HEK293 (cell line): ENCODE measurements around the gene CD19.
A peak's percentile ranks its signal among the peaks of the same experiment; 100 is the strongest.

Experiments used
- CTCF ChIA-PET: fragments of 350-600 bp; formaldehyde crosslinking; extraction: SDS; loops from one replicate; lab custom pipeline; 2021; ENCODE audit warnings: antibody characterized with exemption; lab: Yijun Ruan, JAX
- POLR2A ChIA-PET: fragments of 300-600 bp; formaldehyde crosslinking; extraction: SDS; loops from one replicate; lab custom pipeline; 2020; ENCODE audit warnings: antibody characterized with exemption, inconsistent platforms; lab: Yijun Ruan, JAX
- H3K27ac ChIP-seq: fragments of 200-500 bp; sonication (Bioruptor generic); 2 replicates; pipeline ENCODE4 v1.5.1; 2014; ENCODE audit warnings: low read depth, low read length, control low read depth, inconsistent platforms; ENCODE audit errors: extremely low read depth
- H3K36me3 ChIP-seq, 2 experiments: fragments of 200-500 bp in 1 of 2; sonication (Bioruptor generic) in 1 of 2; 1 replicate in 1 of 2; 2 replicates in 1 of 2; pipeline ENCODE4 v1.5.1; 2014 to 2017; ENCODE audit warnings: inconsistent platforms in 2 of 2, low read length in 2 of 2; ENCODE audit not compliant: control insufficient read depth in 2 of 2, insufficient read depth in 1 of 2
- H3K4me1 ChIP-seq: fragments of 200-500 bp; sonication (Bioruptor generic); 2 replicates; pipeline ENCODE4 v1.5.1; 2014; ENCODE audit warnings: mild to moderate bottlenecking, low read length, inconsistent platforms; ENCODE audit not compliant: control insufficient read depth, insufficient read depth
- H3K4me3 ChIP-seq: 2 replicates; pipeline ENCODE4 v1.5.1; 2011; ENCODE audit warnings: low read depth, mild to moderate bottlenecking, control low read depth, low read length, moderate library complexity
- H3K9me3 ChIP-seq: fragments of 200-500 bp; sonication (Bioruptor generic); 2 replicates; pipeline ENCODE4 v1.5.1; 2014; ENCODE audit warnings: low read depth, low read length, inconsistent platforms; ENCODE audit not compliant: control insufficient read depth, insufficient read depth
- ATF2 ChIP-seq: fragments of 450-650 bp; formaldehyde crosslinking; IDR thresholded peaks from 2 replicates; pipeline ENCODE4 v1.5.1; 2016; ENCODE audit warnings: missing biosample characterization, missing genetic modification characterization, low read depth
- GFI1B ChIP-seq: fragments of 450-650 bp; formaldehyde crosslinking; IDR thresholded peaks from 2 replicates; pipeline ENCODE4 v1.5.1; 2016; ENCODE audit warnings: missing biosample characterization, missing genetic modification characterization
- GLI4 ChIP-seq: fragments of 450-650 bp; formaldehyde crosslinking; IDR thresholded peaks from 2 replicates; pipeline ENCODE4 v1.5.1; 2016; ENCODE audit warnings: missing biosample characterization, missing genetic modification characterization
- HOXA7 ChIP-seq: sonication (generic); formaldehyde crosslinking; IDR thresholded peaks from 2 replicates; pipeline ENCODE4 v1.8.1; 2022; ENCODE audit warnings: missing genetic modification reagents, borderline replicate concordance
- IKZF3 ChIP-seq: fragments of 450-650 bp; IDR thresholded peaks from 2 replicates; pipeline ENCODE4 v1.5.0; 2018; ENCODE audit warnings: missing biosample characterization, mild to moderate bottlenecking, missing genetic modification characterization, moderate library complexity
- MZF1 ChIP-seq: fragments of 450-650 bp; formaldehyde crosslinking; IDR thresholded peaks from 2 replicates; pipeline ENCODE4 v1.5.1; 2017; ENCODE audit warnings: missing biosample characterization, missing genetic modification characterization, borderline replicate concordance
- OSR2 ChIP-seq: fragments of 450-650 bp; formaldehyde crosslinking; IDR thresholded peaks from 2 replicates; pipeline ENCODE4 v1.5.1; 2016; ENCODE audit warnings: missing biosample characterization, missing genetic modification characterization
- SP7 ChIP-seq: fragments of 450-650 bp; formaldehyde crosslinking; IDR thresholded peaks from 2 replicates; pipeline ENCODE4 v1.5.1; 2016; ENCODE audit warnings: missing biosample characterization, missing genetic modification characterization
- YY1 ChIP-seq: fragments of 450-650 bp; formaldehyde crosslinking; IDR thresholded peaks from 2 replicates; pipeline ENCODE4 v1.5.1; 2018; ENCODE audit warnings: missing biosample characterization, missing genetic modification characterization
- ZBTB6 ChIP-seq: fragments of 450-650 bp; formaldehyde crosslinking; IDR thresholded peaks from 2 replicates; pipeline ENCODE4 v1.5.1; 2017; ENCODE audit warnings: missing biosample characterization, missing genetic modification characterization
- ZBTB7A ChIP-seq: fragments of 450-650 bp; formaldehyde crosslinking; IDR thresholded peaks from 2 replicates; pipeline ENCODE4 v1.5.1; 2016; ENCODE audit warnings: low read depth, missing biosample characterization, missing genetic modification characterization
- ZFP37 ChIP-seq: fragments of 450-650 bp; formaldehyde crosslinking; IDR thresholded peaks from 2 replicates; pipeline ENCODE4 v1.5.1; 2016; ENCODE audit warnings: missing biosample characterization, missing genetic modification characterization
- ZNF138 ChIP-seq: fragments of 450-650 bp; formaldehyde crosslinking; IDR thresholded peaks from 2 replicates; pipeline ENCODE4 v1.5.1; 2016; ENCODE audit warnings: missing biosample characterization, missing genetic modification characterization, borderline replicate concordance
- ZNF324 ChIP-seq: fragments of 450-650 bp; formaldehyde crosslinking; IDR thresholded peaks from 2 replicates; pipeline ENCODE4 v1.5.1; 2016; ENCODE audit warnings: missing biosample characterization, missing genetic modification characterization
- ZNF394 ChIP-seq: fragments of 450-650 bp; formaldehyde crosslinking; IDR thresholded peaks from 2 replicates; pipeline ENCODE4 v1.5.1; 2016; ENCODE audit warnings: missing biosample characterization, missing genetic modification characterization, mild to moderate bottlenecking, moderate library complexity, borderline replicate concordance
- ZNF426 ChIP-seq: fragments of 450-650 bp; formaldehyde crosslinking; IDR thresholded peaks from 2 replicates; pipeline ENCODE4 v1.5.1; 2017; ENCODE audit warnings: missing biosample characterization, missing genetic modification characterization, mild to moderate bottlenecking, inconsistent platforms, moderate library complexity
- ZNF433 ChIP-seq: fragments of 450-650 bp; formaldehyde crosslinking; IDR thresholded peaks from 2 replicates; pipeline ENCODE4 v1.5.1; 2016; ENCODE audit warnings: missing biosample characterization, missing genetic modification characterization, low read depth
- ZNF449 ChIP-seq: fragments of 450-650 bp; formaldehyde crosslinking; IDR thresholded peaks from 2 replicates; pipeline ENCODE4 v1.5.1; 2017; ENCODE audit warnings: missing biosample characterization, mild to moderate bottlenecking, missing genetic modification characterization, moderate library complexity
- ZNF571 ChIP-seq: fragments of 450-650 bp; formaldehyde crosslinking; IDR thresholded peaks from 2 replicates; pipeline ENCODE4 v1.5.0; 2017; ENCODE audit warnings: missing biosample characterization, missing genetic modification characterization
- ZNF654 ChIP-seq: fragments of 450-650 bp; formaldehyde crosslinking; IDR thresholded peaks from 2 replicates; pipeline ENCODE4 v1.5.1; 2016; ENCODE audit warnings: low read depth, missing biosample characterization, missing genetic modification characterization
- ZNF701 ChIP-seq: fragments of 450-650 bp; formaldehyde crosslinking; IDR thresholded peaks from 2 replicates; pipeline ENCODE4 v1.5.1; 2016; ENCODE audit warnings: missing biosample characterization, missing genetic modification characterization
- ZNF777 ChIP-seq: fragments of 450-650 bp; formaldehyde crosslinking; IDR thresholded peaks from 2 replicates; pipeline ENCODE4 v1.5.1; 2017; ENCODE audit warnings: missing biosample characterization, missing genetic modification characterization, borderline replicate concordance
- ZNF792 ChIP-seq: fragments of 450-650 bp; formaldehyde crosslinking; IDR thresholded peaks from 2 replicates; pipeline ENCODE4 v1.5.1; 2016; ENCODE audit warnings: missing biosample characterization, missing genetic modification characterization
- ZSCAN5A ChIP-seq: fragments of 450-650 bp; formaldehyde crosslinking; IDR thresholded peaks from 2 replicates; pipeline ENCODE4 v1.5.1; 2016; ENCODE audit warnings: missing biosample characterization, missing genetic modification characterization
- TF ChIP-seq, protein P1 (sequence below): fragments of 450-650 bp; IDR thresholded peaks from 2 replicates; pipeline ENCODE4 v1.5.1; 2018; ENCODE audit warnings: missing biosample characterization, missing genetic modification characterization
- TF ChIP-seq, protein P2 (sequence below): fragments of 450-650 bp; formaldehyde crosslinking; IDR thresholded peaks from 2 replicates; pipeline ENCODE4; 2016; ENCODE audit warnings: missing biosample characterization, missing genetic modification characterization
- TF ChIP-seq, protein P3 (sequence below): IDR thresholded peaks from 2 replicates; pipeline ENCODE4 v1.6.1; 2011; ENCODE audit warnings: mild to moderate bottlenecking, low read depth, low read length, borderline replicate concordance

The CD19 gene

DNA sequence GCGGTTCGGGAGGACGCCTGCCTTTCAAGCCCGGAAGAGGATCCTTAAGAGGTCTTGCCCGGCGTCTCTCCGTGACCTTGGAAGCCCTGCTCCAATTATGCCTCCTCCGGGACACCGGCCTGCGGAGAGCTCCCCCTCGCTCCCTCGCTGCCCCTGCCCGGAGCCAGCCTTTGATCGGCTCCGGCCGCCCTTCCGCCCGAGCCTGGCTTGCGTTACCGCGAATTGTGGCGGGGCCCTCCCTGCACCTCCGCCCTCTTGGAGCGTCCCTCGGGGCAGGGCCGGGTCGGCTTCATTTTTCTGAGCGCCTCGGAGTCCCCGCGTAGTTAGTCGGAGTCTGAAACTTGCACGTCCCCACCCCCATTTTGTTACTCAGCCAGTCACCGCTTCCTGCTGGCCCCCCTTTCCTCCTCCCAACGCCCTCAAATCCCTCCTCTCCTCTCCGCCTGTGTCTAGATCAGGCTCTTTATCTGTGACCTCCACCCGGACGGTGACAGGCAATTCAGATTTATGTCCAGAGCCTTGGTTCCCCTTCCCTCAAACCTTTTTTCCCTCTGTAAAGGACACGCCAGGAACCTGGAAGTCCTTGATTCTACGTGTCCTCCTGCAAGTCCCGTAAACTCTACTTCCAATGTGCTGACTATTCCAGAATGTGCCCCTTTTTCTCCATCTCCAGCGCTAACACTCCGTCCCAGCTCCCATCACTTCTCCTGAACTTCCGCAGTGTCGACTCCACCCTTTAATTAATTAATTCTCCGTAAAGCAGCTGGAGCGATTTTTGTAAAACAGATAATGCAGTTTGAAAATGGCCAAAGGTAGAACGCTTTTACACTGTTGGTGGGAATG lies 6.2 kb upstream of the CD19 start:
- ChIA-PET POLR2A (interaction anchor here (0.6 to 2.8 kb wide), 8 partner anchors 11 to 79 kb away, joined by 3 to 10 read pairs (median 4); partner anchors contain the start of genes LAT, NFATC2IP, SH2B1 and TUFM), CTCF (interaction anchor here (0.5 to 2.9 kb wide), 3 partner anchors 19 to 329 kb away, joined by 3 to 22 read pairs (median 6); partner anchors contain the start of gene SULT1A2)
- Histone ChIP-seq H3K4me3 (peak overlapping the region; percentile 91), H3K27ac (peak overlapping the region; percentile 95), H3K36me3 (no peaks in the 10 kb centered on the region), H3K4me1 (0 out of 2 replicates have a peak, but pooled peaks cover 4% of the 10 kb centered on the region), H3K9me3 (no peaks in the 10 kb centered on the region)
- TF ChIP-seq ZNF777: no peak
- TF ChIP-seq, protein P1, sequence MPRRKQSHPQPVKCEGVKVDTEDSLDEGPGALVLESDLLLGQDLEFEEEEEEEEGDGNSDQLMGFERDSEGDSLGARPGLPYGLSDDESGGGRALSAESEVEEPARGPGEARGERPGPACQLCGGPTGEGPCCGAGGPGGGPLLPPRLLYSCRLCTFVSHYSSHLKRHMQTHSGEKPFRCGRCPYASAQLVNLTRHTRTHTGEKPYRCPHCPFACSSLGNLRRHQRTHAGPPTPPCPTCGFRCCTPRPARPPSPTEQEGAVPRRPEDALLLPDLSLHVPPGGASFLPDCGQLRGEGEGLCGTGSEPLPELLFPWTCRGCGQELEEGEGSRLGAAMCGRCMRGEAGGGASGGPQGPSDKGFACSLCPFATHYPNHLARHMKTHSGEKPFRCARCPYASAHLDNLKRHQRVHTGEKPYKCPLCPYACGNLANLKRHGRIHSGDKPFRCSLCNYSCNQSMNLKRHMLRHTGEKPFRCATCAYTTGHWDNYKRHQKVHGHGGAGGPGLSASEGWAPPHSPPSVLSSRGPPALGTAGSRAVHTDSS: no peak
- no peak for TF ChIP-seq ZFP37
- TF ChIP-seq HOXA7: no peak
- TF ChIP-seq ZNF394 (tag by site-specific recombination): peak; percentile 8; the same call in 1 of the 2 replicates
- TF ChIP-seq ATF2 (tag by site-specific recombination): no peak
- TF ChIP-seq, protein P2, sequence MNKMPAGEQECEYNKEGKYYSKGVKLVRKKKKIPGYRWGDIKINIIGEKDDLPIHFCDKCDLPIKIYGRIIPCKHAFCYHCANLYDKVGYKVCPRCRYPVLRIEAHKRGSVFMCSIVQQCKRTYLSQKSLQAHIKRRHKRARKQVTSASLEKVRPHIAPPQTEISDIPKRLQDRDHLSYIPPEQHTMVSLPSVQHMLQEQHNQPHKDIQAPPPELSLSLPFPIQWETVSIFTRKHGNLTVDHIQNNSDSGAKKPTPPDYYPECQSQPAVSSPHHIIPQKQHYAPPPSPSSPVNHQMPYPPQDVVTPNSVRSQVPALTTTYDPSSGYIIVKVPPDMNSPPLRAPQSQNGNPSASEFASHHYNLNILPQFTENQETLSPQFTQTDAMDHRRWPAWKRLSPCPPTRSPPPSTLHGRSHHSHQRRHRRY (tag by site-specific recombination): no peak
- TF ChIP-seq ZBTB6: no peak
- no peak for TF ChIP-seq OSR2 (tag by site-specific recombination)
- TF ChIP-seq YY1 (tag by site-specific recombination): peak; percentile 32
- TF ChIP-seq ZSCAN5A (tag by site-specific recombination): 0 out of 2 replicates have a peak, but pooled peaks have one; percentile 26
- peak; percentile 29 for TF ChIP-seq IKZF3 (tag by site-specific recombination)
- peak; percentile 71 for TF ChIP-seq SP7
- no peak for TF ChIP-seq GLI4 (tag by site-specific recombination)
- no peak for TF ChIP-seq ZNF571
- no peak for TF ChIP-seq ZNF138
- TF ChIP-seq ZNF433: no peak
- TF ChIP-seq MZF1 (tag by site-specific recombination): 0 out of 2 replicates have a peak, but pooled peaks have one; percentile 29
- 0 out of 2 replicates have a peak, but pooled peaks have one; percentile 26 for TF ChIP-seq ZNF449
- no peak for TF ChIP-seq ZNF426 (tag by site-specific recombination)
- TF ChIP-seq ZNF654 (tag by site-specific recombination): no peak
- TF ChIP-seq ZBTB7A (tag by site-specific recombination): no peak
- 0 out of 2 replicates have a peak, but pooled peaks have one; percentile 34 for TF ChIP-seq ZNF792 (tag by site-specific recombination)
- TF ChIP-seq GFI1B (tag by site-specific recombination): no peak
- no peak for TF ChIP-seq ZNF701 (tag by site-specific recombination)
- TF ChIP-seq, protein P3, sequence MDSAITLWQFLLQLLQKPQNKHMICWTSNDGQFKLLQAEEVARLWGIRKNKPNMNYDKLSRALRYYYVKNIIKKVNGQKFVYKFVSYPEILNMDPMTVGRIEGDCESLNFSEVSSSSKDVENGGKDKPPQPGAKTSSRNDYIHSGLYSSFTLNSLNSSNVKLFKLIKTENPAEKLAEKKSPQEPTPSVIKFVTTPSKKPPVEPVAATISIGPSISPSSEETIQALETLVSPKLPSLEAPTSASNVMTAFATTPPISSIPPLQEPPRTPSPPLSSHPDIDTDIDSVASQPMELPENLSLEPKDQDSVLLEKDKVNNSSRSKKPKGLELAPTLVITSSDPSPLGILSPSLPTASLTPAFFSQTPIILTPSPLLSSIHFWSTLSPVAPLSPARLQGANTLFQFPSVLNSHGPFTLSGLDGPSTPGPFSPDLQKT: no peak
- no peak for TF ChIP-seq ZNF324
